Loucy (cell line): ENCODE measurements around the gene ADAMTS8.

Source experiments
- H2AFZ ChIP-seq: fragments of 200-600 bp; sonication (generic); 2 replicates; pipeline ENCODE4 v1.6.0; 2016; ENCODE audit warnings: antibody characterized with exemption, mild to moderate bottlenecking, low read length, moderate library complexity
- H3F3A ChIP-seq: fragments of 200-600 bp; 2 replicates; pipeline ENCODE4 v1.6.0; 2016; ENCODE audit warnings: antibody characterized with exemption, low read depth, mild to moderate bottlenecking
- H3K27me3 ChIP-seq: fragments of 200-600 bp; sonication (generic); 2 replicates; pipeline ENCODE4 v1.6.1; 2014; ENCODE audit warnings: low read length, mild to moderate bottlenecking; ENCODE audit not compliant: insufficient read depth, poor library complexity, severe bottlenecking
- H3K36me3 ChIP-seq: fragments of 200-600 bp; sonication (generic); 2 replicates; pipeline ENCODE4 v1.6.1; 2016; ENCODE audit warnings: low read length; ENCODE audit not compliant: insufficient read depth
- H3K4me1 ChIP-seq: fragments of 200-600 bp; sonication (generic); 2 replicates; pipeline ENCODE4 v1.5.1; 2014; ENCODE audit warnings: low read length, mild to moderate bottlenecking; ENCODE audit not compliant: insufficient read depth, poor library complexity, severe bottlenecking
- H3K4me2 ChIP-seq: fragments of 200-600 bp; sonication (generic); 2 replicates; pipeline ENCODE4 v1.6.0; 2014; ENCODE audit warnings: antibody characterized with exemption, low read length, low read depth, mild to moderate bottlenecking; ENCODE audit not compliant: poor library complexity, severe bottlenecking
- H3K4me3 ChIP-seq: fragments of 200-600 bp; sonication (generic); 2 replicates; pipeline ENCODE4 v1.5.1; 2014; ENCODE audit warnings: low read length, mild to moderate bottlenecking, mixed read lengths; ENCODE audit not compliant: poor library complexity, severe bottlenecking
- H3K79me2 ChIP-seq: fragments of 200-600 bp; sonication (generic); 2 replicates; pipeline ENCODE4 v1.6.1; 2014; ENCODE audit warnings: low read length; ENCODE audit not compliant: insufficient read depth
- H3K9ac ChIP-seq: fragments of 200-600 bp; sonication (generic); 2 replicates; pipeline ENCODE4 v1.6.0; 2014; ENCODE audit warnings: mild to moderate bottlenecking, low read depth, low read length, moderate library complexity; ENCODE audit not compliant: poor library complexity, severe bottlenecking
- H3K9me2 ChIP-seq: fragments of 200-600 bp; sonication (generic); replicated peaks from 2 replicates; pipeline ENCODE4 v1.6.1; 2016; ENCODE audit warnings: low read depth, low read length, mixed read lengths
- H3K9me3 ChIP-seq: fragments of 200-600 bp; sonication (generic); 2 replicates; pipeline ENCODE4 v1.6.1; 2014; ENCODE audit warnings: mild to moderate bottlenecking, antibody characterized with exemption, low read length, low read depth; ENCODE audit not compliant: insufficient read depth
- H4K20me1 ChIP-seq: fragments of 200-600 bp; sonication (generic); 2 replicates; pipeline ENCODE4 v1.6.0; 2014; ENCODE audit warnings: antibody characterized with exemption, low read length, mild to moderate bottlenecking; ENCODE audit not compliant: insufficient read depth, poor library complexity, severe bottlenecking
- EZH2phosphoT487 ChIP-seq: fragments of 200-600 bp; IDR thresholded peaks from 2 replicates; pipeline ENCODE4 v1.6.1; 2018; ENCODE audit warnings: antibody characterized with exemption, mild to moderate bottlenecking, moderate library complexity, borderline replicate concordance
- TF ChIP-seq, protein P1 (sequence below): fragments of 200-600 bp; sonication (generic); conservative IDR thresholded peaks from 2 replicates; pipeline ENCODE4 v1.5.1; 2014; ENCODE audit warnings: mild to moderate bottlenecking, antibody characterized with exemption, low read length

ADAMTS8 gene

DNA sequence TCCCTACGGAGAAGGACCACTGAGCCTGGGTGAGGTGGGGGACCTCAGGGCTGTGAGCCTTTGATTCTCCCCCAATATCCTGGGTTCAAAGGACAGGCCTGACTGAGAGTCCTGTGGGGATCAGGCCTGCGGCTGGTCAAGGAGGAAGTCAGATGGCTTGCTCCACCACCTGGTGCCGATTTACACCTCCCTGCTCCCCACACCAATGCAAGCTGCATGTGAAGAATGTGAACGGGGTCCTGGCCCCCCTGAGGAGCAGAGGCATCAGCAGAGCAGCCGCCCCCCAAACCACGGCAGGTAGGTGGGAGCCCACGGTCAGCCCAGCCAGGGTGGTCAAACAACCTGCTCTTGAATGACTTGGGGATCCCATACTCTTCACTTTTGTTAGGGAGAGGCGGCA, 6.7 kb downstream of the ADAMTS8 start:
- TF ChIP-seq, protein P1, sequence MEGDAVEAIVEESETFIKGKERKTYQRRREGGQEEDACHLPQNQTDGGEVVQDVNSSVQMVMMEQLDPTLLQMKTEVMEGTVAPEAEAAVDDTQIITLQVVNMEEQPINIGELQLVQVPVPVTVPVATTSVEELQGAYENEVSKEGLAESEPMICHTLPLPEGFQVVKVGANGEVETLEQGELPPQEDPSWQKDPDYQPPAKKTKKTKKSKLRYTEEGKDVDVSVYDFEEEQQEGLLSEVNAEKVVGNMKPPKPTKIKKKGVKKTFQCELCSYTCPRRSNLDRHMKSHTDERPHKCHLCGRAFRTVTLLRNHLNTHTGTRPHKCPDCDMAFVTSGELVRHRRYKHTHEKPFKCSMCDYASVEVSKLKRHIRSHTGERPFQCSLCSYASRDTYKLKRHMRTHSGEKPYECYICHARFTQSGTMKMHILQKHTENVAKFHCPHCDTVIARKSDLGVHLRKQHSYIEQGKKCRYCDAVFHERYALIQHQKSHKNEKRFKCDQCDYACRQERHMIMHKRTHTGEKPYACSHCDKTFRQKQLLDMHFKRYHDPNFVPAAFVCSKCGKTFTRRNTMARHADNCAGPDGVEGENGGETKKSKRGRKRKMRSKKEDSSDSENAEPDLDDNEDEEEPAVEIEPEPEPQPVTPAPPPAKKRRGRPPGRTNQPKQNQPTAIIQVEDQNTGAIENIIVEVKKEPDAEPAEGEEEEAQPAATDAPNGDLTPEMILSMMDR: no peak
- no peak for TF ChIP-seq EZH2phosphoT487
- Histone ChIP-seq H3K9me3 (no peaks in the 10 kb centered on the region), H3K4me2 (no peak overlapping the region), H3K36me3 (no peaks in the 10 kb centered on the region), H3K9ac (no peak overlapping the region), H3K4me3 (no peak overlapping the region), H3K4me1 (no peaks in the 10 kb centered on the region), H3K9me2 (no peaks in the 10 kb centered on the region), H3K79me2 (no peaks in the 10 kb centered on the region), H4K20me1 (no peaks in the 10 kb centered on the region), H2AFZ (no peak overlapping the region), H3F3A (no peaks in the 10 kb centered on the region), H3K27me3 (no peaks in the 10 kb centered on the region)

DNA sequence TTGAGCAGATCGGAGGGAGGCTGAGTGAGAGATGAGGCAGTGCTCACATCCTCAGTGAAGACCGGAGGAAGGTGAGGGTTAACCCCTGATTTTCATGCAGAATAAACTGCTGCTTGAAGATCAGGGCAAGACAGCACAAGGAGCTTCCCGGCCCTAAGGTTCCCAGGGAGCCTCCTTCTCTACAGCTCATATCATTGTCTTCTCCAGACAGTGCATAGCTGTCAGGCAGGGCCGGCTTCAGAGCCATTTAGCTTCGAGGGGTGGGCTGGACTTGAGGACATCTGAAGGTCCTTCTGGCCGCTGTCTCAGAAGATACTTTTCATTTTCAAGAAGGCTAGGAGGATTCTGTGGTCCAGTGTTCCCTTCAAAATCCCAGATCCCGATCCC, 7.2 kb downstream of the ADAMTS8 start:
- Histone ChIP-seq H3K36me3 (no peaks in the 10 kb centered on the region), H3K4me1 (no peaks in the 10 kb centered on the region), H3K9me3 (no peaks in the 10 kb centered on the region), H2AFZ (no peak overlapping the region), H3K79me2 (no peaks in the 10 kb centered on the region), H3F3A (no peaks in the 10 kb centered on the region), H3K4me3 (no peak overlapping the region), H3K4me2 (no peak overlapping the region), H3K9ac (no peak overlapping the region), H3K9me2 (no peaks in the 10 kb centered on the region), H4K20me1 (no peaks in the 10 kb centered on the region), H3K27me3 (no peaks in the 10 kb centered on the region)
- TF ChIP-seq, protein P1: no peak
- TF ChIP-seq EZH2phosphoT487: no peak

DNA sequence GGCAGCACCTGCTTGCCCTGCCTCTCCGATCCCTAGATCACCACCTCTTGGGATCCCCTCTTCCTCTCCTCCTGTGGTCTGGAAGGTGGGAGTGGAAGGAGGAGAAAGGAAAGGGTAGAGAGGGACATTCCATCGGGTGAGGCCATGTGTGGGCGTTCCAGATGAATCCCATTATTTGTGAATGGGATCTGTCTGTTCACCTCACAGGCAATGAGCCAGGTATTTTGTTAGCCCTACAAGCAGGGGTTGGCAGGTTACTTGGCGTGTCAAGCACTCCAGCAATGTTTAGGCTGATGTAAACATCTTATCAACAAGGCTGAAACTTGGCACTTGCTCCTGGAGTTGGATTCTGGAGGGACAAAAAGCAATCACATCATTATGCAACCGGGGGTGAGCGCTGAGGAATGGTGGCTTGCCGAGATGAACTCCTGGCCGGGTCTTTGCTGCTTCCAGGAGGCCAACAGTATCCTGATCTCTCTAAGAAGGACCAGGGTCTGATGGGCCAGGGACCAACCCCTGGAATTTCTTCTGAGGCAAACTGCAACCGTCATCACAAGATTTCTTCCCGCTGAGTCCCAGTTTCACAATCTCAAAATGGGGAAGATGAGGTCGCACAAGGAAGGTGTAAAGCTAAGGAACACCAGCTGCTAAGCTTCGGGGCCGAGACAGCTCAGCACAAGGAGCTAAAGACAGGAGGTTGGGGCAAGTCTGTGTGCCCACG, 7.8 kb downstream of the ADAMTS8 start:
- H2AFZ ChIP-seq: no peak overlapping the region
- no peaks in the 10 kb centered on the region for H3K27me3 ChIP-seq
- H3K4me3 ChIP-seq: no peak overlapping the region
- H3K79me2 ChIP-seq: no peaks in the 10 kb centered on the region
- no peaks in the 10 kb centered on the region for H4K20me1 ChIP-seq
- H3F3A ChIP-seq: no peaks in the 10 kb centered on the region
- H3K4me2 ChIP-seq: no peak overlapping the region
- H3K9me3 ChIP-seq: no peaks in the 10 kb centered on the region
- H3K4me1 ChIP-seq: no peaks in the 10 kb centered on the region
- TF ChIP-seq EZH2phosphoT487: no peak
- TF ChIP-seq, protein P1: no peak
- no peaks in the 10 kb centered on the region for H3K9me2 ChIP-seq
- H3K36me3 ChIP-seq: no peaks in the 10 kb centered on the region
- no peak overlapping the region for H3K9ac ChIP-seq
